H1 (cell line): ENCODE results near the gene PHLPP1. TPM values are rescaled to one million over a fixed set of nuclear protein-coding genes. Genes with fewer than 3 reads are reported as not detected.

ENCODE experiments used
- CTCF ChIA-PET: fragments of 300-600 bp; sonication (Branson Sonifier 250); formaldehyde crosslinking; loops from one replicate; lab custom pipeline; 2021; ENCODE audit not compliant: partially characterized antibody; lab: Charles Lee
- POLR2A ChIA-PET: fragments of 300-600 bp; sonication (Branson Sonifier 250); formaldehyde crosslinking; loops from one replicate; lab custom pipeline; 2021; ENCODE audit warnings: inconsistent platforms; ENCODE audit not compliant: partially characterized antibody; lab: Charles Lee
- DNase-seq, 2 experiments: peaks; one replicate each; pipeline versions ENCODE4 v3.0.0 to v3.0.0-alpha.2; 2010 to 2022; ENCODE audit warnings: low spot score in 2 of 2, low read depth in 1 of 2, mixed read lengths in 1 of 2
- FAIRE-seq: peaks from 2 replicates; lab custom pipeline; 2011; peaks lifted over from hg19 to GRCh38; lab: Jason Lieb, UNC
- H2AFZ ChIP-seq: 2 replicates; pipeline ENCODE4 v1.8.1; 2012; ENCODE audit warnings: low read length, inconsistent platforms
- H2AK5ac ChIP-seq: 2 replicates; pipeline ENCODE4 v1.6.1; 2013; ENCODE audit warnings: low read depth, low read length
- H2BK120ac ChIP-seq: replicated peaks from 2 replicates; pipeline ENCODE3; 2013; ENCODE audit warnings: low read depth, low read length, inconsistent platforms
- H2BK12ac ChIP-seq: 2 replicates; pipeline ENCODE4 v1.6.1; 2013; ENCODE audit warnings: low read depth, low read length
- H2BK15ac ChIP-seq: 2 replicates; pipeline ENCODE4 v1.6.1; 2013; ENCODE audit warnings: low read length
- H2BK20ac ChIP-seq: 2 replicates; pipeline ENCODE4 v1.6.1; 2013; ENCODE audit warnings: low read length
- H2BK5ac ChIP-seq: 2 replicates; pipeline ENCODE4 v1.6.1; 2013; ENCODE audit warnings: low read depth, low read length
- H3K14ac ChIP-seq: 2 replicates; pipeline ENCODE4 v1.6.1; 2013; ENCODE audit warnings: inconsistent platforms; ENCODE audit not compliant: insufficient read length
- H3K18ac ChIP-seq: 2 replicates; pipeline ENCODE4 v1.6.1; 2013; ENCODE audit warnings: low read length; ENCODE audit errors: extremely low read depth
- H3K23ac ChIP-seq: 2 replicates; pipeline ENCODE4 v1.6.1; 2013; ENCODE audit warnings: inconsistent platforms; ENCODE audit not compliant: insufficient read length
- H3K23me2 ChIP-seq: 2 replicates; pipeline ENCODE4 v1.6.1; 2013; ENCODE audit warnings: low read depth, low read length
- H3K27ac ChIP-seq: 2 replicates; pipeline ENCODE4 v1.6.1; 2011; ENCODE audit warnings: low read depth, low read length, inconsistent platforms
- H3K27me3 ChIP-seq, 4 experiments: replicated peaks in 1 of 4; 1 replicate in 1 of 4; 2 replicates in 3 of 4; pipeline versions ENCODE4 v1.6.1 to v1.8.1; 2011 to 2013; ENCODE audit warnings: low read length in 3 of 4, mild to moderate bottlenecking in 3 of 4, inconsistent platforms in 2 of 4, mixed read lengths in 2 of 4, moderate library complexity in 1 of 4; ENCODE audit not compliant: control insufficient read depth in 3 of 4, insufficient read depth in 3 of 4; ENCODE audit errors: extremely low read depth in 1 of 4
- H3K36me3 ChIP-seq, 4 experiments: 2 replicates each; pipeline versions ENCODE4 v1.6.1 to v1.8.1; 2011 to 2013; ENCODE audit warnings: mild to moderate bottlenecking in 4 of 4, low read length in 3 of 4, moderate library complexity in 2 of 4, control low read depth in 1 of 4, inconsistent platforms in 1 of 4; ENCODE audit not compliant: insufficient read depth in 4 of 4, control insufficient read depth in 2 of 4
- H3K4ac ChIP-seq: replicated peaks from 2 replicates; pipeline ENCODE3; 2013; ENCODE audit warnings: low read length, low read depth, mixed read lengths, inconsistent platforms; ENCODE audit not compliant: insufficient read length
- H3K4me1 ChIP-seq, 4 experiments: replicated peaks in 1 of 4; 1 replicate in 1 of 4; 2 replicates in 3 of 4; pipeline versions ENCODE4 v1.6.1 to v1.8.1; 2011 to 2013; ENCODE audit warnings: low read length in 3 of 4, inconsistent platforms in 2 of 4, mixed read lengths in 1 of 4; ENCODE audit not compliant: insufficient read depth in 4 of 4, control insufficient read depth in 3 of 4
- H3K4me2 ChIP-seq, 2 experiments: 2 replicates each; pipeline versions ENCODE4 v1.6.1 to v1.8.1; 2011 to 2013; ENCODE audit warnings: low read depth in 2 of 2, low read length in 2 of 2, control low read depth in 1 of 2, inconsistent platforms in 1 of 2, mild to moderate bottlenecking in 1 of 2; ENCODE audit not compliant: insufficient read depth in 1 of 2
- H3K4me3 ChIP-seq, 4 experiments: fragments of 200-600, 300-600 bp in 1 of 4; sonication (generic), shearing (Covaris generic), sonication (Bioruptor Twin) in 1 of 4; 2 replicates each; pipeline versions ENCODE4 v1.5.1 to v1.8.1; 2011 to 2016; ENCODE audit warnings: low read length in 4 of 4, low read depth in 3 of 4, control low read depth in 2 of 4, inconsistent platforms in 2 of 4, mild to moderate bottlenecking in 2 of 4, mixed read lengths in 1 of 4, moderate library complexity in 1 of 4; ENCODE audit not compliant: insufficient read depth in 2 of 4; ENCODE audit errors: extremely low read depth in 1 of 4
- H3K56ac ChIP-seq: replicated peaks from 2 replicates; pipeline ENCODE3; 2013; ENCODE audit warnings: low read depth, mild to moderate bottlenecking, mixed read lengths, low read length, inconsistent platforms; ENCODE audit not compliant: insufficient read length
- H3K79me1 ChIP-seq: 2 replicates; pipeline ENCODE4 v1.6.1; 2013; ENCODE audit warnings: low read depth, low read length, control low read depth
- H3K79me2 ChIP-seq, 2 experiments: 2 replicates each; pipeline versions ENCODE4 v1.6.1 to v1.8.1; 2012 to 2013; ENCODE audit warnings: low read length in 2 of 2, mild to moderate bottlenecking in 2 of 2, inconsistent platforms in 1 of 2; ENCODE audit not compliant: insufficient read depth in 2 of 2, control insufficient read depth in 1 of 2
- H3K9ac ChIP-seq, 4 experiments: replicated peaks in 1 of 4; 1 replicate in 1 of 4; 2 replicates in 3 of 4; pipeline versions ENCODE4 v1.6.1 to v1.8.1; 2011 to 2013; ENCODE audit warnings: low read depth in 3 of 4, low read length in 3 of 4, control low read depth in 2 of 4, mild to moderate bottlenecking in 2 of 4, moderate library complexity in 2 of 4, inconsistent platforms in 1 of 4; ENCODE audit errors: extremely low read depth in 1 of 4
- H3K9me3 ChIP-seq, 2 experiments: 2 replicates each; pipeline versions ENCODE4 v1.6.1 to v1.8.1; 2012 to 2013; ENCODE audit warnings: mild to moderate bottlenecking in 2 of 2, moderate library complexity in 2 of 2, control low read depth in 1 of 2, inconsistent platforms in 1 of 2, low read depth in 1 of 2, low read length in 1 of 2, mixed read lengths in 1 of 2; ENCODE audit not compliant: insufficient read depth in 2 of 2
- H4K20me1 ChIP-seq, 2 experiments: replicated peaks in 1 of 2; 2 replicates each; pipeline versions ENCODE3 to v1.8.1; 2011 to 2013; ENCODE audit warnings: inconsistent platforms in 2 of 2, low read length in 2 of 2, mild to moderate bottlenecking in 1 of 2; ENCODE audit not compliant: insufficient read depth in 2 of 2, control insufficient read depth in 1 of 2
- H4K5ac ChIP-seq: 2 replicates; pipeline ENCODE4 v1.6.1; 2013; ENCODE audit warnings: low read length, low read depth, mixed read lengths, inconsistent platforms; ENCODE audit not compliant: insufficient read length
- H4K8ac ChIP-seq: 2 replicates; pipeline ENCODE4 v1.8.0; 2013; ENCODE audit warnings: mild to moderate bottlenecking, moderate library complexity, low read length, inconsistent platforms; ENCODE audit not compliant: insufficient read depth; ENCODE audit errors: extremely low read depth
- H4K91ac ChIP-seq: replicated peaks from 2 replicates; pipeline ENCODE3; 2013; ENCODE audit warnings: low read length, mixed read lengths, inconsistent platforms; ENCODE audit not compliant: insufficient read length
- ATF2 ChIP-seq: IDR thresholded peaks from 2 replicates; pipeline ENCODE4 v1.6.1; 2012; ENCODE audit warnings: low read length, inconsistent platforms
- BCL11A ChIP-seq, 2 experiments: IDR thresholded peaks; one replicate each; pipeline ENCODE4 v1.6.1; 2011; ENCODE audit warnings: low read depth in 2 of 2, low read length in 2 of 2, mild to moderate bottlenecking in 2 of 2
- CREB1 ChIP-seq: IDR thresholded peaks from 2 replicates; pipeline ENCODE4 v1.6.1; 2012; ENCODE audit warnings: inconsistent platforms
- EGR1 ChIP-seq: IDR thresholded peaks from 2 replicates; pipeline ENCODE4 v1.6.1; 2011; ENCODE audit warnings: low read depth, low read length, borderline replicate concordance
- MAX ChIP-seq: IDR thresholded peaks from 2 replicates; pipeline ENCODE4 v1.6.1; 2012; ENCODE audit warnings: inconsistent platforms
- RNF2 ChIP-seq: fragments of 200-900, 300-1000 bp; sonication (generic); IDR thresholded peaks from 2 replicates; pipeline ENCODE4 v1.7.1; 2016; ENCODE audit warnings: borderline replicate concordance, low read depth, mild to moderate bottlenecking, antibody characterized with exemption, low read length; ENCODE audit not compliant: poor library complexity, severe bottlenecking; ENCODE audit errors: missing control alignments
- SIN3A ChIP-seq, 2 experiments: IDR thresholded peaks in 1 of 2; conservative IDR thresholded peaks in 1 of 2; 2 replicates each; pipeline ENCODE4 v1.6.1; 2011 to 2012; ENCODE audit warnings: low read length in 2 of 2, improper control_type of control experiment in 1 of 2, low read depth in 1 of 2, mild to moderate bottlenecking in 1 of 2
- SIRT6 ChIP-seq: IDR thresholded peaks from one replicate; pipeline ENCODE4 v1.7.1; 2012; ENCODE audit warnings: low read length, inconsistent platforms
- SP1 ChIP-seq: IDR thresholded peaks from 2 replicates; pipeline ENCODE4 v1.6.1; 2011; ENCODE audit warnings: low read depth, low read length
- SRF ChIP-seq: IDR thresholded peaks from 2 replicates; pipeline ENCODE4 v1.6.1; 2011; ENCODE audit warnings: mild to moderate bottlenecking, low read depth, low read length, moderate library complexity
- TAF1 ChIP-seq: IDR thresholded peaks from 2 replicates; pipeline ENCODE4 v1.6.1; 2011; ENCODE audit warnings: mild to moderate bottlenecking, low read depth, low read length
- TEAD4 ChIP-seq: IDR thresholded peaks from 2 replicates; pipeline ENCODE4 v1.6.1; 2012; ENCODE audit warnings: low read depth, low read length, inconsistent platforms, mixed read lengths
- ZNF274 ChIP-seq: IDR thresholded peaks from 2 replicates; pipeline ENCODE4 v1.7.0; 2012; ENCODE audit warnings: low read length, borderline replicate concordance; ENCODE audit errors: extremely low read depth
- WGBS, 2 experiments: shearing (Covaris generic) in 1 of 2; methylation state at CpG; one replicate each; pipeline versions ENCODE4 v1.1.6 to v1.1.7; 2013 to 2015; ENCODE audit warnings: low lambda C conversion rate in 2 of 2, mixed read lengths in 2 of 2, inconsistent platforms in 1 of 2, low coverage in 1 of 2, missing lambda C conversion rate in 1 of 2; ENCODE audit not compliant: insufficient replicate concordance in 2 of 2, insufficient coverage in 1 of 2, insufficient read length in 1 of 2; ENCODE audit errors: extremely low coverage in 1 of 2, missing lambda C conversion rate in 1 of 2; 5-methylcytosine and 5-hydroxymethylcytosine counted together
- polyA plus RNA-seq, 7 experiments: library from polyadenylated mRNA; depleted of rRNA in 3 of 7; stranded (reverse) in 5 of 7; unstranded in 2 of 7; fragments of >200 nt in 5 of 7; fragments of 200-250 nt in 2 of 7; gene quantifications; 1 replicate in 5 of 7; 2 replicates in 1 of 7; 4 replicates in 1 of 7; pipeline versions ENCODE4 v1.2.1 to v1.2.3, GENCODE V29; 2011 to 2013; ENCODE audit warnings: missing spikeins in 2 of 7, mixed read lengths in 2 of 7
- total RNA-seq: library from RNA; stranded (reverse); fragmentation: NEBNext Ultra II Directional; extraction: Animal tissue kit (Norgen Biotek cat#: 25700); gene quantifications from 2 replicates; pipeline ENCODE4 v1.2.1, GENCODE V29; 2021

PHLPP1 gene
- total and polyA plus RNA-seq, 2 of the 8 experiments (the other 6 are each of a cell fraction or from before 2014, with no cell fraction given) = 28.0 to 66.3 TPM

DNA sequence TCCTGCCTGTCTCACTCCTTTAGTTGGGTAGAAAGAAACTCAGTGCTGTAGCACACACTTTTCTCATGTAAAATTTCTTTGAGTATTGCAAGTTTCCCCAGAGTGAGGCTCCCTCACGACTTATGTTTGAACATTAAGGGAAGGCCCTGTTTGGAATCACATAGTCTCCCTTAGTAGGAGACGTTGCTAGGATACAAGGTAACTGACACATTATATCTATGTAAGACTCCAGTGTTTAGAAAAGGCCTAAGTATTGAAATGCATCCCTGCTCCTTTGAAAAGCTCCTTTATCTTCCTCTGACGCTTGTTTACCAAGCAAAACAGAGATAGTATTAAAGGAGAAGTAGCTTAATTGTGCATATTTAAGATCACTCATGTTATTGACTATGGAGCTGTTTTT is 248.2 kb downstream of the PHLPP1 start:
- Histone ChIP-seq H2BK12ac (no peak overlapping the region), H2BK5ac (no peak overlapping the region), H3K23me2 (no peaks in the 10 kb centered on the region), H3K4me3 (no peak overlapping the region), H3K9me3 (no peaks in the 10 kb centered on the region), H3K79me1 (no peaks in the 10 kb centered on the region), H2BK20ac (no peak overlapping the region), H3K36me3 (peaks cover 4 to 38% (median 13%) of the 10 kb centered on the region in 4 experiments), H3K4me2 (no peak overlapping the region), H4K8ac (no peak overlapping the region), H3K14ac (no peak overlapping the region), H3K56ac (no peak overlapping the region), H3K27ac (no peak overlapping the region), H3K79me2 (no peaks in the 10 kb centered on the region), H3K9ac (no peak overlapping the region), H2BK120ac (no peak overlapping the region), H3K23ac (no peak overlapping the region), H4K20me1 (no peaks in the 10 kb centered on the region), H4K91ac (no peak overlapping the region), H2AFZ (no peak overlapping the region), H2AK5ac (no peak overlapping the region), H3K27me3 (no peaks in the 10 kb centered on the region), H4K5ac (no peak overlapping the region), H3K18ac (no peak overlapping the region), H3K4me1 (peaks cover 0 to 7% (median 0%) of the 10 kb centered on the region in 4 experiments; a peak in 2 of 7 replicates), H2BK15ac (no peak overlapping the region), H3K4ac (no peak overlapping the region)
- ChIA-PET CTCF (interaction anchor here (1.7 to 5.1 kb wide), 2 partner anchors 325 to 378 kb away, joined by 5 to 26 read pairs; no protein-coding TSS in a partner anchor), POLR2A (no interaction called here)
- FAIRE-seq = no peak
- WGBS, 2 experiments = 68% methylated on average over 3 of the region's 3 CpGs; no CpG with 5 or more reads in 1 of the 2 experiments
- DNase-seq = no peak
- no peak for TF ChIP-seq TAF1
- TF ChIP-seq SRF = no peak
- TF ChIP-seq ZNF274 = no peak
- no peak for TF ChIP-seq SP1
- TF ChIP-seq SIRT6 = no peak
- no peak for TF ChIP-seq EGR1
- TF ChIP-seq CREB1 = no peak
- no peak for TF ChIP-seq ATF2
- TF ChIP-seq SIN3A (conservative IDR thresholded peaks at IDR 0.05 in 1 of 2, IDR thresholded peaks at IDR 0.05 in 1 of 2; ENCODE audit: low read depth in 1 of 2, low read length in 2 of 2) = no peak
- no peak for TF ChIP-seq BCL11A (IDR thresholded peaks at IDR 0.05; ENCODE audit: low read depth in 2 of 2, low read length in 2 of 2)
- TF ChIP-seq TEAD4 = no peak
- TF ChIP-seq MAX = no peak
- no peak for TF ChIP-seq RNF2
